Bronchial epithelial cell (primary cell): ENCODE data around the gene ROR2. TPM values are rescaled to one million over a fixed set of nuclear protein-coding genes. Genes with fewer than 3 reads are reported as not detected.

ENCODE experiments used
- DNase-seq: peaks from one replicate; pipeline ENCODE4 v3.0.0-alpha.2; 2010; ENCODE audit warnings: low read depth
- FAIRE-seq: peaks from 2 replicates; lab custom pipeline; 2011; peaks lifted over from hg19 to GRCh38; lab: Jason Lieb, UNC
- H3K27me3 ChIP-seq: 2 replicates; pipeline ENCODE4 v1.5.1; 2011; ENCODE audit warnings: low read length; ENCODE audit not compliant: control insufficient read depth, insufficient read depth
- H3K36me3 ChIP-seq: 2 replicates; pipeline ENCODE4 v1.5.1; 2011; ENCODE audit warnings: low read length; ENCODE audit not compliant: control insufficient read depth, insufficient read depth
- H3K4me3 ChIP-seq: 2 replicates; pipeline ENCODE4 v1.5.1; 2011; ENCODE audit warnings: mild to moderate bottlenecking, low read depth, low read length, control low read depth
- CTCF ChIP-seq: IDR thresholded peaks from 2 replicates; pipeline ENCODE4 v1.5.1; 2011; ENCODE audit warnings: mild to moderate bottlenecking, moderate library complexity, low read length, control low read depth, inconsistent platforms; ENCODE audit not compliant: insufficient read depth, severe bottlenecking
- total RNA-seq: library from RNA; depleted of rRNA; stranded (reverse); fragments of >200 nt; gene quantifications from 2 replicates; pipeline ENCODE4 v1.2.1, GENCODE V29; 2014

ROR2 gene
- total RNA-seq, 1 donor from 2014 or later: 0.26 TPM

GRCh38 chr9:91761362-91761761 is 188.7 kb downstream of the ROR2 start:
- Histone ChIP-seq H3K4me3 (no peak overlapping the region), H3K27me3 (no peaks in the 10 kb centered on the region), H3K36me3 (no peaks in the 10 kb centered on the region)
- peak; percentile 27 for TF ChIP-seq CTCF
- DNase-seq (no peak), FAIRE-seq (no peak)

GRCh38 chr9:91760906-91761305 is 189.1 kb downstream of the ROR2 start:
- no peak for TF ChIP-seq CTCF
- Histone ChIP-seq H3K4me3 (no peak overlapping the region), H3K36me3 (no peaks in the 10 kb centered on the region), H3K27me3 (no peaks in the 10 kb centered on the region)
- no peak for DNase-seq
- no peak for FAIRE-seq

GRCh38 chr9:91758491-91758981 is 191.5 kb downstream of the ROR2 start:
- DNase-seq (peak; percentile 46), FAIRE-seq (peak; percentile 76)
- H3K36me3 ChIP-seq: no peaks in the 10 kb centered on the region
- no peak overlapping the region for H3K4me3 ChIP-seq
- peak; percentile 78 for TF ChIP-seq CTCF
- H3K27me3 ChIP-seq: no peaks in the 10 kb centered on the region

DNA sequence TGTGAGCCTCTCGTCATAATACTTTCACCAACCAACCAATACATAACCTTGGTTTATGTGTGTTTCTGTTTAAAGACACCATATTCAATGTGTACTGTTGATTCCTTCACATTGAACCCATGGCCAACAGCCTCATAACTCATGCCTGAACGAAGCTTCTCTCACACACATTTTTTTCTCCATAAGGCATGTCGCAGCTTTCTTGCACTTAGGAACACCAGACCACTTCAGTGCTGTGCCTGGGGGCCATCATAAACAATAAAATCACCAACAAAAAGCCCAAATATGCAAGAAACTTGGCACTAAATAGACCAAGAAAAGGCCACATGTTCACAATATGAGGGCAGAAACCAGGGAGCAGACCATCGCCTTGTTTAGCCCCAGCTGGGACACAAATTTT is 192.2 kb downstream of the ROR2 start:
- no peaks in the 10 kb centered on the region for H3K36me3 ChIP-seq
- no peak for FAIRE-seq
- TF ChIP-seq CTCF: no peak

GRCh38 chr9:91756510-91756780 is 193.6 kb downstream of the ROR2 start:
- no peak for TF ChIP-seq CTCF
- Histone ChIP-seq H3K27me3 (no peaks in the 10 kb centered on the region), H3K36me3 (no peaks in the 10 kb centered on the region), H3K4me3 (no peak overlapping the region)
- DNase-seq (no peak), FAIRE-seq (no peak)

More for the DNA sequence above, 192.2 kb downstream of the ROR2 start:
- no peaks in the 10 kb centered on the region for H3K27me3 ChIP-seq
- no peak for DNase-seq
- H3K4me3 ChIP-seq: no peak overlapping the region

DNA sequence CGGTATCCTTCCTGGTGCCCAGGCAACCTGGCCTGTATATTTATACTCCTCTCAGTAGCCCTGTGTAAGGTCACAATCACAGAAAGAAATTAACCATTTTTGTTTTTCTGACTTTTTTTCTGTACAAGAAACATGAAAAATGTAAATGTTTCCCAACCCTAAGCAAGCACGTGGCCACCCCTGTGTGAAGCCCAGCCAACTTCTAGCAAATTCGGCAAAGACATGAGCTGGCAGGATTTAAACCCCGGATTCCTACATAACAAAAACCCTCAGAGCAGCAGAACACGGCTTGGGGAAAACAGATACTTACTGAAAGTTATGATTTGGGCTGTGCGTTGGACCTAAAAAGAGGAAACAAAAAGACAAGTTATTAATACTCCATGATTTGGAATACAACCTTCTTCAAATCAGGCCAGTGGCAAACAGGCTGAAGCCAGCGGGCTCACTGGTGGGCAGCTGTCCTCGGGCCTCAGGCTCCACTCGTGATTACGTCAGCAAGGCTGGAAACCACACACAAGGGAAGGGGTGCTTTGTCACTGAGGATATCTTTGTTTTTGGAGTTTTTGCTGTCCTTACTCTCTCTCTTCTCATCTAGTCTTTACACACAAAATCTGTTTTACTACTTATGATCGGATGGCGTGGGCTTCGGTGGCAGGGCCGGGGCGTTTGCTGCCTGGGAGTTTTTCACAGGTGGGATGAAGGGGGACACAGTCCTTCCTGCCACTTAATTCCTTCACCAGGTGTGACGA is 194.1 kb downstream of the ROR2 start:
- FAIRE-seq: no peak
- no peaks in the 10 kb centered on the region for H3K27me3 ChIP-seq
- H3K36me3 ChIP-seq: no peaks in the 10 kb centered on the region
- TF ChIP-seq CTCF: no peak
- no peak for DNase-seq
- no peak overlapping the region for H3K4me3 ChIP-seq
